Esophagus squamous epithelium (tissue), 4 donors: ENCODE measurements around the gene ITSN2.

Experiments
- CTCF ChIP-seq, 6 experiments: fragments of 450-650 bp in 4 of 6; fragments of 200-600 bp in 2 of 6; sonication (generic) in 2 of 6; IDR thresholded peaks; one replicate each; pipeline ENCODE4 v1.5.1; 2016 to 2019; ENCODE audit warnings: antibody characterized with exemption in 6 of 6, mild to moderate bottlenecking in 4 of 6, moderate library complexity in 4 of 6
- POLR2A ChIP-seq, 4 donors: fragments of 450-650 bp; IDR thresholded peaks; one replicate each; pipeline ENCODE4 v1.6.1; 2017; ENCODE audit warnings: antibody characterized with exemption in 4 of 4, mild to moderate bottlenecking in 4 of 4, moderate library complexity in 3 of 4

- TF ChIP-seq CTCF (IDR thresholded peaks at IDR 0.05) (peak in 1 of 6 experiments; percentile 14), POLR2A (IDR thresholded peaks at IDR 0.05) (no peak)
Observed at GRCh38 chr2:24175631-24176187, 184.6 kb downstream of the ITSN2 start.
